ENCODE measurements around the gene PAX3. TPM values are rescaled to one million over a fixed set of nuclear protein-coding genes. Genes with fewer than 3 reads are reported as not detected.
A peak's percentile ranks its signal among the peaks of the same experiment; 100 is the strongest.

PAX3 gene
- total RNA-seq, 1 donor from 2014 or later = 4.6 TPM

GRCh38 chr2:222288590-222289277 lies 10.1 kb downstream of the PAX3 start:
- Histone ChIP-seq H3K4me2 (peak overlapping the region; percentile 81), H3K36me3 (no peaks in the 10 kb centered on the region), H3K4me3 (no peak overlapping the region), H3K27ac (no peak overlapping the region), H4K20me1 (ENCODE audit: low read depth) (peaks cover 50% of the 10 kb centered on the region), H3K9ac (no peak overlapping the region), H2AFZ (replicated peaks) (no peak overlapping the region), H3K79me2 (ENCODE audit: low read depth) (no peaks in the 10 kb centered on the region), H3K9me3 (ENCODE audit: low read depth) (no peaks in the 10 kb centered on the region), H3K27me3 (peaks cover 95% of the 10 kb centered on the region), H3F3A (ENCODE audit: low read depth) (peaks cover 76% of the 10 kb centered on the region), H3K4me1 (peaks cover 64% of the 10 kb centered on the region)
- Mint-ChIP-seq H3K36me3 (peaks cover 54% of the 10 kb centered on the region), H3K27ac (peak overlapping the region; percentile 77), H3K4me3 (peak overlapping the region; percentile 83), H3K9me3 (no peaks in the 10 kb centered on the region), H3K27me3 (ENCODE audit: insufficient read depth, low read depth) (peaks cover 10% of the 10 kb centered on the region), H3K4me1 (peaks cover 95% of the 10 kb centered on the region)
- DNase-seq (ENCODE audit: low spot score) = peak; percentile 65
- TF ChIP-seq CTCF (IDR thresholded peaks at IDR 0.05) = no peak
- TF ChIP-seq EZH2phosphoT487 (IDR thresholded peaks at IDR 0.05) = no peak
- TF ChIP-seq EZH2 (IDR thresholded peaks at IDR 0.05) = peak; percentile 22

GRCh38 chr2:222287862-222288479 lies 10.8 kb downstream of the PAX3 start:
- Histone ChIP-seq H3K27ac (no peak overlapping the region), H3K36me3 (no peaks in the 10 kb centered on the region), H3K9me3 (ENCODE audit: low read depth) (no peaks in the 10 kb centered on the region), H3K4me2 (no peak overlapping the region), H3K9ac (no peak overlapping the region), H4K20me1 (ENCODE audit: low read depth) (peaks cover 51% of the 10 kb centered on the region), H3K4me3 (no peak overlapping the region), H3F3A (ENCODE audit: low read depth) (peaks cover 83% of the 10 kb centered on the region), H3K27me3 (peaks cover 93% of the 10 kb centered on the region), H3K4me1 (peaks cover 72% of the 10 kb centered on the region), H2AFZ (replicated peaks) (no peak overlapping the region), H3K79me2 (ENCODE audit: low read depth) (no peaks in the 10 kb centered on the region)
- Mint-ChIP-seq H3K4me3 (peak overlapping the region; percentile 83), H3K36me3 (peaks cover 50% of the 10 kb centered on the region), H3K9me3 (no peaks in the 10 kb centered on the region), H3K4me1 (peaks cover 95% of the 10 kb centered on the region), H3K27ac (no peak overlapping the region), H3K27me3 (ENCODE audit: insufficient read depth, low read depth) (peaks cover 4% of the 10 kb centered on the region)
- TF ChIP-seq EZH2 (IDR thresholded peaks at IDR 0.05) = peak; percentile 15
- TF ChIP-seq CTCF (IDR thresholded peaks at IDR 0.05) = no peak
- TF ChIP-seq EZH2phosphoT487 (IDR thresholded peaks at IDR 0.05) = peak; percentile 50
- DNase-seq (ENCODE audit: low spot score) = no peak

GRCh38 chr2:222284466-222284865 lies 14.3 kb downstream of the PAX3 start:
- Histone ChIP-seq H3K9me3 (ENCODE audit: low read depth) (no peaks in the 10 kb centered on the region), H3K9ac (no peak overlapping the region), H3K36me3 (no peaks in the 10 kb centered on the region), H3K27ac (no peak overlapping the region), H3K4me3 (peak overlapping the region; percentile 22), H3K4me1 (peaks cover 51% of the 10 kb centered on the region), H3K4me2 (peak overlapping the region; percentile 69), H3F3A (ENCODE audit: low read depth) (peaks cover 64% of the 10 kb centered on the region), H2AFZ (replicated peaks) (no peak overlapping the region), H4K20me1 (ENCODE audit: low read depth) (peaks cover 23% of the 10 kb centered on the region), H3K79me2 (ENCODE audit: low read depth) (no peaks in the 10 kb centered on the region), H3K27me3 (peaks cover 94% of the 10 kb centered on the region)
- no peak for TF ChIP-seq EZH2 (IDR thresholded peaks at IDR 0.05)
- no peak for TF ChIP-seq CTCF (IDR thresholded peaks at IDR 0.05)
- TF ChIP-seq EZH2phosphoT487 (IDR thresholded peaks at IDR 0.05) = no peak
- H3K27me3 Mint-ChIP-seq (ENCODE audit: insufficient read depth, low read depth) = peaks cover 5% of the 10 kb centered on the region
- DNase-seq (ENCODE audit: low spot score) = no peak
- H3K27ac Mint-ChIP-seq = peak overlapping the region; percentile 91
- H3K9me3 Mint-ChIP-seq = no peaks in the 10 kb centered on the region
- H3K36me3 Mint-ChIP-seq = peaks cover 67% of the 10 kb centered on the region
- H3K4me1 Mint-ChIP-seq = peaks cover 92% of the 10 kb centered on the region
- H3K4me3 Mint-ChIP-seq = peak overlapping the region; percentile 78

Measured in neural progenitor cell (in vitro differentiated cells).